Effector CD4-positive, alpha-beta T cell (primary cell): ENCODE results near the gene ZCWPW1.
"Not testable (repeated sequence)": the region's sequence is repeated elsewhere in the genome, so short reads cannot be mapped to it uniquely, and the experiment has no call there.

Experiments
- DNase-seq: peaks from one replicate; pipeline ENCODE4 v3.0.0-alpha.2; 2020

Gene ZCWPW1

GRCh38 chr7:100371561-100372171, 56.8 kb downstream of the ZCWPW1 start:
- DNase-seq, result no peak

DNA sequence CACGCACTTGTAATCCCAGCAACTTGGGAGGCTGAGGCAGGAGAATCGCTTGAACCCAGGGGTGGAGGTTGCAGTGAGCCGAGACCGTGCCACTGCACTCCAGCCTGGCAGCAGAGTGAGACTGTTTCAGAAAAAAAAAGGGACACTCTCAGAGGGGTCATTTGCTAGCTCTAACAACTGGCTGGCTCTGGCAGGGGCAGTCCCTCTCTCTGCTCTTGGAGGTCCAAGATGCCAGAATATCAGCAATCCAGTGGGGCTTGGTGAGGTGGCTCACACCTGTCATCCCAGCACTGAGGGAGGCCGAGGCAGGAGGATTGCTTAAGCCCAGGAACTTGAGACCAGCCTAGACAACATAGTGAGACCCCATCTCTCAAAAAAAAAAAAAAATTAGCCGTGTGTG, 57.8 kb downstream of the ZCWPW1 start:
- DNase-seq, result no peak

DNA sequence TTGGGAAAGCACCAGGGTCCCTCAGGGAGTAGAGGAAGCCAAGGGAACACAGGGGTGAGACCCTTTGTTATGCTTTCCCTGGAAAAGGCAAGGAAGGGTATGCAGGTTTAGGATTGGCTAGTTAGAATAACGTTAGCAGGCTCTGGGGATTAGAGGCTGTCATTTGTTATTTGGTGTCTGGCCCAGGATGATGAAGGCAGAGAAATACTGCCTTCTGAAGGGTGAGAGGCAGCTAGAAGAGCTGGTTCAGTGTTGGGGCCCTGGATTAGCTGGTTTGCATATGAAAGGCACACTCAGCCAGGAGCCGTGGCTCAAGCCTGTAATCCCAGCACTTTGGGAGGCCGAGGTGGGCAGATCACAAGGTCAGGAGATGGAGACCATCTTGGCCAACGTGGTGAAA, 58.2 kb downstream of the ZCWPW1 start:
- no peak for DNase-seq

- no peak for DNase-seq
These were observed 59.4 kb downstream of the ZCWPW1 start for GRCh38 chr7:100369105-100369504.

GRCh38 chr7:100367676-100368613, 60.6 kb downstream of the ZCWPW1 start:
- DNase-seq, result no peak

- DNase-seq, result no peak
These were observed 61.3 kb downstream of the ZCWPW1 start for GRCh38 chr7:100367251-100367620.

GRCh38 chr7:100366411-100367250, 61.9 kb downstream of the ZCWPW1 start:
- DNase-seq, result no peak

DNA sequence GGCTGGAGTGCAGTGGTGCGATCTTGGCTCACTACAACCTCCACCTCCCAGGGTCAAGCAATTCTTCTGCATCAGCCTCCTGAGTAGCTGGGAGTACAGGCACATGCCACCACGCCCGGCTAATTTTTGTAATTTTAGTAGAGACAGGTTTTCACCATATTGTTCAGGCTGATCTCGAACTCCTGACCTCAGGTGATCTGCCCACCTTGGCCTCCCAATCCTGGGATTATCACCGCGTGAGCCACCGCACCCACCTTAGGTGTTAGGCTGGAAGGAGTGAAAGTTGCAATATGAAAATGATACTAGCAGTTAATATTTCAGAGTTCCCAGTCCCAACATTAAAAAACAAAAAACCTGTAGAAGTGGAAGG, 62.5 kb downstream of the ZCWPW1 start:
- not testable (repeated sequence) for DNase-seq

- DNase-seq, result no peak
These were observed 64.0 kb downstream of the ZCWPW1 start for GRCh38 chr7:100364480-100364879.

- not testable (repeated sequence) for DNase-seq
These were observed 64.7 kb downstream of the ZCWPW1 start for GRCh38 chr7:100363797-100364196.

- DNase-seq, result no peak
These were observed 65.4 kb downstream of the ZCWPW1 start for GRCh38 chr7:100363098-100363497.

DNA sequence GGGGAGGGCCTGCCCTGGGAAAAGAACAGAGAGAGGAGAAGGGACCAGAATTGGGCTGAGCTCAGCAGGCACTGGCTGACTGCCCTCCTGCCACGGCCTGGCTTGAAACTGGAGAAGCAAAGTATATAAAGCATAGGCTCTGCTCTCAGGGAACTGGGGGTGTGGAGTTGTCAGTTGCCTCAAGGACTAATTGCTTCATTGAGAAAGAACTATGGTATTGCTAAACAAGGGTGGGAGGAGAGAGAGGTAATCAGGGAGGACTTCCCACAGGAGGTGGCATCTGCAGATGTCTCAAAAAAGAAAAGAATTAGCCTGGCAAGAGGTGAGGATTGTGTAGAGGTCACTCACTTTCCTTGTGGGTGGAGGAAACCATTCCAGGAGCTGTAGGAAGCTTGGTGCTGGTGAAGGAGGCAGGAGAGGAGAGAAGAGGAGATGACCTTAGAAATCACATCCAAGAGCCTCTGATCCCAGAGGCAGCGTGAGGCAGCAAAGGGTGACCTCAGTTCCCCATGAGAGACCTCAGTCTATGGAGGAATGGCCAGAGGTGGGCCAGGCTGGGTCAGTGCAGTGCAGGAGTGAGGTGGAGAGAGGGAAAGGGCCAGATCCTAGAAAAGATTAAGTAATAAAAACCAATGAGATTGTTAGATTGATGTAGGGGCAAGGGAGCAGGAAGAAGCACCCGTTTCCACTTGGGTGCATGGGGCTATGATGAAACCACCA, 68.2 kb downstream of the ZCWPW1 start:
- DNase-seq, result no peak

- DNase-seq, result no peak
These were observed 69.7 kb downstream of the ZCWPW1 start for GRCh38 chr7:100358857-100359212.

GRCh38 chr7:100358027-100358856, 70.3 kb downstream of the ZCWPW1 start, which contains the start of gene PILRB:
Gene PILRB (plus strand): TSS chr7:100358117. CDS start chr7:100358303, 186 bp downstream.
- DNase-seq, result no peak

GRCh38 chr7:100357131-100357561, 71.4 kb downstream of the ZCWPW1 start:
- DNase-seq, result no peak

- no peak for DNase-seq
These were observed 72.0 kb downstream of the ZCWPW1 start for GRCh38 chr7:100356416-100357068.

DNA sequence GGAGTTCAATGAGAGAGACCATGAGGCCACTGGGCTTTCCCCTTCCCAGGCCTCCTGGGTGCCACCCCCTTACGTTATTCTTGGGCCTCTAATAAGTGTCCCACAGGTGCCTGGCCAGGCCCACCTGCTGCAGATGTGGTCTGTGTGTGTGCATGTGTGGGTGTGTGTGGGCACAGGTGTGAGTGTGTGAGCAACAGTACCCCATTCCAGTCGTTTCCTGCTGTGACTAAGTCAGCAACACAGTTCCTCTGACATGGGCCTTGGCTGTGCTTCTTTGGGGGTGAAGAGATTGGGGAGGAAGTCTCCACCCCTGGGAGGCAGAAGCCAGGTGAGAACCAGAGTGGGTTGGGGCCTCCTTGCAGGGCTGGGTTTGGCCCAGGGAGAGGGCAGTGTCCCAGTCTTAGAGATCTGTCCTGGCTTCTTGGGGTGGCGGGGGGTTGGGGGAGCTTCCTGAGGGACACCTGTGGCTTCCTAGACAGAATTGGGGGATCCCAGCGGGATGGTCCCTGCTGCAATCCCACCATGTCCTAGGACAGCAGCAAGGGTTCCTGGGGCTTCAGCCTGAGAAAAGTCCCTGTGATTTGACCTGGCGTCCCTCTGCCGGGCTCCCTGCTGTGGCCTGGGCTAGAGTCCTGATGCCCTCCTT, 74.7 kb downstream of the ZCWPW1 start:
- no peak for DNase-seq

DNA sequence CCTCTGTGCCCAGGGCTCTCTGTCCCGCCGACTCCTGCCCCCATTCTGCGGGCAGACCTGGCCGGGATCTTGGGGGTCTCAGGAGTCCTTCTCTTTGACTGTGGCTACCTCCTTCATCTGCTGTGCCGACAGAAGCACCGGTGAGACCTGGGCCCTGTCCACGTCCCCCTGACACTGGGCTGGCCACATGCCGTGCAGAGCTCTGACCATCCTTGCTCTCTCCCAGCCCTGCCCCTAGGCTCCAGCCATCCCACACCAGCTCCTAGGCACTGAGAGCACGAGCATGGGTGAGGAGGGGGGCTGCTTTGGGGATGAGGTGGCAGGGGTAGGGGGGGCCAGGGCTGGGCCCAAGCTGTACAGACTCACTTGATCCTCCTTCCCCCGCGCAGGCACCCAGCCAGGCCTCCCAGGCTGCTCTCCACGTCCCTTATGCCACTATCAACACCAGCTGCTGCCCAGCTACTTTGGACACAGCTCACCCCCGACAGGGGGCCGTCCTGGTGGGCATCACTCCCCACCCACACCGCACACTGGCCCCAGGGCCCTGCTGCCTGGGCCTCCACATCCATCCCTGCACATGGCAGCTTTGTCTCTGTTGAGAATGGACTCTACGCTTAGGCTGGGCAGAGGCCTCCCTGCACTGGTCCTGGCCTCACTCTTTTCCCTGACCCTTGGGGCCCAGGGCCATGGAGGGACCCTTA, 75.4 kb downstream of the ZCWPW1 start:
- DNase-seq, result no peak

- DNase-seq, result not testable (repeated sequence)
These were observed 76.2 kb downstream of the ZCWPW1 start for GRCh38 chr7:100352230-100352781.

DNA sequence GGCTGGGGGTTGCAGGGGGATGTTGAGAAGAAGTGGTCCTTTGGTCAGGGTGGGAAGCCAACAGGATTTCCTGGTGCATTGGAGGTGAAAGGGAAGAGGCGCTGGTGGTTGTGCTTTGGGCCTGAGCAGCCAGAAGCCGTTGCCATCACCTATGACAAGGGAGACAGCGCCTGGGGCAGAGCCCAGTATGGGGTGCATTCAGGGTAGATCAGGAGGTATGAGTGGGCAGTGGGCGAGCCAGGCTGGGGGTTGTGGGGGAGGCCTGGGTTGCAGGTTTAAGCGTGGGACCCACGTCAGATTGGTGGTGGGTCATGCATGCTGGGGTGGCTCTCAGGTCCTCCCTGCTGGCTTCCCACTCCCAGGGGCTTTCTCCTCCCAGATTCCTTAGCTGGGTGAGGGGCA, 76.8 kb downstream of the ZCWPW1 start:
- no peak for DNase-seq
